IMR-90 (cell line): ENCODE results near the gene STAT5B. TPM values are rescaled to one million over a fixed set of nuclear protein-coding genes. Genes with fewer than 3 reads are reported as not detected.

Experiments
- ATAC-seq: fragments of 200-7000 bp; cut with Tn5 transposase; 2 replicates; pipeline ENCODE4 v1.9.1; 2020; ENCODE audit warnings: low read depth, mild to moderate bottlenecking, moderate library complexity
- BruUV-seq: library from RNA; stranded (reverse); fragments of 400-500 nt; replicated peaks from 2 replicates; lab custom pipeline; 2021; lab: Mats Ljungman, UMichigan
- CTCF ChIA-PET: fragments of 300-600 bp; formaldehyde crosslinking; extraction: SDS; loops from one replicate; lab custom pipeline; 2021; ENCODE audit warnings: antibody characterized with exemption; lab: Yijun Ruan, JAX
- POLR2A ChIA-PET: fragments of 300-600 bp; sonication (Branson Sonifier 250); formaldehyde crosslinking; loops from one replicate; lab custom pipeline; 2022; ENCODE audit warnings: antibody characterized with exemption; ENCODE audit not compliant: unreplicated experiment; lab: Charles Lee
- DNase-seq: peaks from one replicate; pipeline ENCODE4 v3.0.0; 2013
- H2AFZ ChIP-seq: replicated peaks from 2 replicates; pipeline ENCODE3; 2013; ENCODE audit warnings: low read length, mild to moderate bottlenecking; ENCODE audit not compliant: poor library complexity
- H2AK5ac ChIP-seq: 2 replicates; pipeline ENCODE4 v1.6.1; 2013; ENCODE audit warnings: low read depth, low read length, inconsistent platforms
- H2AK9ac ChIP-seq: replicated peaks from 2 replicates; pipeline ENCODE3; 2013; ENCODE audit warnings: mild to moderate bottlenecking, low read depth, low read length, moderate library complexity; ENCODE audit not compliant: poor library complexity
- H2BK120ac ChIP-seq: 2 replicates; pipeline ENCODE4 v1.6.1; 2013; ENCODE audit warnings: low read depth, low read length, inconsistent platforms
- H2BK15ac ChIP-seq: 3 replicates; pipeline ENCODE4 v1.6.1; 2013; ENCODE audit warnings: low read depth, low read length, inconsistent platforms
- H2BK20ac ChIP-seq: 2 replicates; pipeline ENCODE4 v1.6.1; 2013; ENCODE audit warnings: low read depth, mild to moderate bottlenecking, inconsistent platforms, low read length, moderate library complexity
- H2BK5ac ChIP-seq: 2 replicates; pipeline ENCODE4 v1.6.1; 2013; ENCODE audit warnings: mild to moderate bottlenecking, low read depth, low read length, inconsistent platforms; ENCODE audit not compliant: poor library complexity, severe bottlenecking
- H3K14ac ChIP-seq: replicated peaks from 2 replicates; pipeline ENCODE4 v1.6.1; 2013; ENCODE audit warnings: low read depth, low read length, inconsistent platforms
- H3K18ac ChIP-seq: 2 replicates; pipeline ENCODE4 v1.6.1; 2013; ENCODE audit warnings: low read depth, low read length, control low read depth
- H3K23ac ChIP-seq: 2 replicates; pipeline ENCODE4 v1.6.1; 2013; ENCODE audit warnings: low read depth, low read length, inconsistent platforms
- H3K27ac ChIP-seq: 2 replicates; pipeline ENCODE4 v1.5.1; 2013; ENCODE audit warnings: mild to moderate bottlenecking, control low read depth, low read length; ENCODE audit not compliant: insufficient read depth
- H3K27me3 ChIP-seq: 2 replicates; pipeline ENCODE4 v1.6.1; 2013; ENCODE audit warnings: low read length; ENCODE audit not compliant: control insufficient read depth, insufficient read depth
- H3K36me3 ChIP-seq: 2 replicates; pipeline ENCODE4 v1.6.1; 2013; ENCODE audit warnings: low read length, mixed read lengths; ENCODE audit not compliant: control insufficient read depth, insufficient read depth
- H3K4ac ChIP-seq: 2 replicates; pipeline ENCODE4 v1.6.1; 2013; ENCODE audit warnings: low read depth, low read length, inconsistent platforms
- H3K4me1 ChIP-seq: 2 replicates; pipeline ENCODE4 v1.6.1; 2013; ENCODE audit warnings: low read length, mixed read lengths; ENCODE audit not compliant: control insufficient read depth, insufficient read depth
- H3K4me2 ChIP-seq: 2 replicates; pipeline ENCODE4 v1.6.1; 2013; ENCODE audit warnings: low read depth, mild to moderate bottlenecking, control low read depth, low read length, moderate library complexity
- H3K4me3 ChIP-seq: 2 replicates; pipeline ENCODE4 v1.5.1; 2013; ENCODE audit warnings: low read depth, mild to moderate bottlenecking, control low read depth, low read length, moderate library complexity; ENCODE audit not compliant: insufficient read depth
- H3K56ac ChIP-seq: 2 replicates; pipeline ENCODE4 v1.6.1; 2013; ENCODE audit warnings: low read length, inconsistent platforms; ENCODE audit not compliant: insufficient read depth; ENCODE audit errors: extremely low read depth
- H3K79me1 ChIP-seq, 2 experiments: 2 replicates each; pipeline ENCODE4 v1.6.1; 2013; ENCODE audit warnings: low read length in 2 of 2, inconsistent platforms in 1 of 2, low read depth in 1 of 2
- H3K9ac ChIP-seq: 2 replicates; pipeline ENCODE4 v1.6.1; 2013; ENCODE audit warnings: low read depth, low read length, control low read depth
- H3K9me1 ChIP-seq: 2 replicates; pipeline ENCODE4 v1.6.1; 2013; ENCODE audit warnings: low read length, inconsistent platforms; ENCODE audit not compliant: insufficient read depth
- H3K9me3 ChIP-seq: 2 replicates; pipeline ENCODE4 v1.6.1; 2013; ENCODE audit warnings: low read length; ENCODE audit not compliant: control insufficient read depth, insufficient read depth
- H4K20me1 ChIP-seq: 2 replicates; pipeline ENCODE4 v1.6.1; 2013; ENCODE audit warnings: low read length, inconsistent platforms; ENCODE audit not compliant: insufficient read depth
- H4K5ac ChIP-seq: 2 replicates; pipeline ENCODE4 v1.6.1; 2013; ENCODE audit warnings: mild to moderate bottlenecking, low read depth, low read length, control low read depth
- H4K8ac ChIP-seq, 2 experiments: 2 replicates each; pipeline ENCODE4 v1.6.1; 2013; ENCODE audit warnings: low read depth in 2 of 2, low read length in 2 of 2, control low read depth in 1 of 2, inconsistent platforms in 1 of 2
- H4K91ac ChIP-seq: 2 replicates; pipeline ENCODE4 v1.6.1; 2013; ENCODE audit warnings: low read depth, low read length, inconsistent platforms; ENCODE audit not compliant: insufficient read depth
- CEBPB ChIP-seq: IDR thresholded peaks from 2 replicates; pipeline ENCODE4 v1.6.1; 2012; ENCODE audit warnings: low read depth, low read length, improper control_type of control experiment
- CHD1 ChIP-seq: IDR thresholded peaks from 2 replicates; pipeline ENCODE4 v1.6.1; 2012; ENCODE audit warnings: low read depth, low read length, improper control_type of control experiment
- MAFK ChIP-seq: IDR thresholded peaks from 2 replicates; pipeline ENCODE4 v1.6.1; 2012; ENCODE audit warnings: low read depth, low read length, improper control_type of control experiment
- MXI1 ChIP-seq: IDR thresholded peaks from 2 replicates; pipeline ENCODE4 v1.6.1; 2012; ENCODE audit warnings: low read depth, mild to moderate bottlenecking, low read length, moderate library complexity, borderline replicate concordance
- NFE2L2 ChIP-seq: fragments of 150-350 bp; IDR thresholded peaks from 2 replicates; pipeline ENCODE4 v1.6.1; 2016; ENCODE audit warnings: low read depth, mild to moderate bottlenecking, low read length
- POLR2A ChIP-seq: IDR thresholded peaks from 2 replicates; pipeline ENCODE4 v1.6.1; 2012; ENCODE audit warnings: mild to moderate bottlenecking, low read depth, low read length
- RAD21 ChIP-seq: IDR thresholded peaks from 2 replicates; pipeline ENCODE4 v1.6.1; 2012; ENCODE audit warnings: low read length, improper control_type of control experiment
- RCOR1 ChIP-seq: IDR thresholded peaks from 2 replicates; pipeline ENCODE4 v1.6.1; 2012; ENCODE audit warnings: mild to moderate bottlenecking, low read length, improper control_type of control experiment; ENCODE audit not compliant: insufficient replicate concordance
- WGBS, 2 experiments: methylation state at CpG; one replicate each; pipeline versions ENCODE4 v1.1.5 to v1.1.7; 2013; ENCODE audit warnings: missing lambda C conversion rate in 2 of 2; ENCODE audit not compliant: insufficient read length in 1 of 2; ENCODE audit errors: extremely low coverage in 2 of 2; 5-methylcytosine and 5-hydroxymethylcytosine counted together
- dilution Hi-C: fragments of 300-500 bp; cut with HindIII; formaldehyde crosslinking; loops from one replicate; pipeline ENCODE4 v1.14.3; 2018; ENCODE audit warnings: low sequenced_read_pairs; ENCODE audit not compliant: unreplicated experiment
- in situ Hi-C: fragments of 300-500 bp; cut with MboI; formaldehyde crosslinking; loops from 3 replicates; pipeline ENCODE4 v1.14.3; 2019; ENCODE audit warnings: low sequenced_read_pairs, inconsistent platforms, mixed read lengths
- intact Hi-C: fragments of 100-400 bp; cut with micrococcal nuclease; formaldehyde crosslinking; loops from 2 replicates; pipeline ENCODE4 v1.10.0; 2022
- polyA plus RNA-seq, 3 experiments: library from polyadenylated mRNA; depleted of rRNA; stranded (reverse); fragments of >200 nt; gene quantifications; 2 replicates each; pipeline ENCODE4 v1.2.3, GENCODE V29; 2012; ENCODE audit warnings: low replicate concordance in 1 of 3
- total RNA-seq: library from RNA; depleted of rRNA; stranded (reverse); fragments of >200 nt; gene quantifications from 2 replicates; pipeline ENCODE4 v1.2.3, GENCODE V29; 2012
- TF ChIP-seq, protein P1 (sequence below): fragments of 150-350 bp; IDR thresholded peaks from 2 replicates; pipeline ENCODE4 v1.6.1; 2017; ENCODE audit warnings: mild to moderate bottlenecking, antibody characterized with exemption, low read length, low read depth

Gene STAT5B
- total and polyA plus RNA-seq, 2 of the 4 experiments (the other 2 are of a cell fraction), result 24.4 to 29.6 TPM

DNA sequence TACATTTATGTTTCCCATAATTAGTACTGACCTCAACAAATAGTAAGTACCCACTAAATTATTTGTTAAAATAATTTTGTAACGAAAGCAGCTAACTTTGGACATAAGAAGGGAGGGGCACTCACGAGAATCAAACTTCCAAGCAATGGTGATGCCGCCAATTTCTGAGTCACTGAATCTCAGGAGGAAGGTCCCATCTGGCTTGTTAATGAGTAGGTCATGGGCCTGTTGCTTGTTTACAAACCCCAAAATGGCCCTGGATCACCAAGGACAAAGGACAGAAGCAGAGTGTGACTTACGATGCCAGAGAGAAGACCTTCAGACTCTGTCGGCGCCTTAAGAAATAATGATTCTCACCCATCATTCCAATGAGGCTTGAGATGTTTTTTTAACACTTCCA, 66.1 kb downstream of the STAT5B start:
- Histone ChIP-seq H3K4ac (no peak overlapping the region), H4K5ac (no peak overlapping the region), H3K27me3 (no peaks in the 10 kb centered on the region), H2BK5ac (no peak overlapping the region), H3K4me3 (no peak overlapping the region), H2BK20ac (no peak overlapping the region), H3K36me3 (peaks cover 41% of the 10 kb centered on the region), H2AFZ (no peak overlapping the region), H4K91ac (no peak overlapping the region), H4K20me1 (no peaks in the 10 kb centered on the region; the same call in 1 of the 2 replicates), H2BK15ac (no peak overlapping the region), H4K8ac (no peak overlapping the region), H3K9me3 (no peaks in the 10 kb centered on the region), H3K9me1 (no peaks in the 10 kb centered on the region), H2AK5ac (no peak overlapping the region), H2AK9ac (no peak overlapping the region), H3K9ac (no peak overlapping the region), H3K14ac (no peak overlapping the region), H3K23ac (no peak overlapping the region), H3K18ac (no peak overlapping the region), H2BK120ac (no peak overlapping the region), H3K4me2 (no peak overlapping the region), H3K4me1 (0 out of 2 replicates have a peak, but pooled peaks cover 1% of the 10 kb centered on the region), H3K56ac (no peak overlapping the region), H3K79me1 (peaks cover 3 to 7% of the 10 kb centered on the region in 2 experiments; a peak in 1 of 4 replicates), H3K27ac (no peak overlapping the region)
- WGBS, 2 experiments, result 94% methylated on average over 2 of the region's 6 CpGs; no CpG with 5 or more reads in 1 of the 2 experiments
- intact Hi-C loops (no loop called here), in situ Hi-C loops (no loop called here), dilution Hi-C loops (no loop called here)
- no peak for DNase-seq
- POLR2A ChIA-PET, result no interaction called here
- CTCF ChIA-PET, result no interaction called here
- ATAC-seq, result no peak
- no peak for TF ChIP-seq CEBPB
- no peak for TF ChIP-seq MAFK
- no peak for TF ChIP-seq CHD1
- no peak for TF ChIP-seq MXI1
- no peak for TF ChIP-seq RAD21
- TF ChIP-seq, protein P1, sequence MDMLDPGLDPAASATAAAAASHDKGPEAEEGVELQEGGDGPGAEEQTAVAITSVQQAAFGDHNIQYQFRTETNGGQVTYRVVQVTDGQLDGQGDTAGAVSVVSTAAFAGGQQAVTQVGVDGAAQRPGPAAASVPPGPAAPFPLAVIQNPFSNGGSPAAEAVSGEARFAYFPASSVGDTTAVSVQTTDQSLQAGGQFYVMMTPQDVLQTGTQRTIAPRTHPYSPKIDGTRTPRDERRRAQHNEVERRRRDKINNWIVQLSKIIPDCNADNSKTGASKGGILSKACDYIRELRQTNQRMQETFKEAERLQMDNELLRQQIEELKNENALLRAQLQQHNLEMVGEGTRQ, result no peak
- TF ChIP-seq POLR2A, result no peak
- no peak for TF ChIP-seq NFE2L2
- no peak for TF ChIP-seq RCOR1
- no TSS peak for BruUV-seq
